NB4 (cell line): Measurements from ENCODE around the gene MTMR1.

ENCODE experiments used
- DNase-seq: peaks from one replicate; pipeline ENCODE4 v3.0.0; 2010; ENCODE audit warnings: low read depth
- H3K4me3 ChIP-seq: one replicate; pipeline ENCODE4 v1.5.1; 2011; ENCODE audit warnings: mild to moderate bottlenecking, low read depth, low read length, moderate library complexity
- CTCF ChIP-seq: IDR thresholded peaks from one replicate; pipeline ENCODE4 v1.5.1; 2012; ENCODE audit warnings: low read depth, low read length
- MAX ChIP-seq: IDR thresholded peaks from 2 replicates; pipeline ENCODE4 v1.6.1; 2011; ENCODE audit warnings: low read depth, low read length
- MYC ChIP-seq: IDR thresholded peaks from 2 replicates; pipeline ENCODE4 v1.6.1; 2011; ENCODE audit warnings: low read depth, low read length
- POLR2A ChIP-seq: IDR thresholded peaks from 2 replicates; pipeline ENCODE4 v1.6.1; 2011; ENCODE audit warnings: mild to moderate bottlenecking; ENCODE audit not compliant: insufficient read length; ENCODE audit errors: extremely low read depth

MTMR1 gene

GRCh38 chrX:150792949-150793527, 99.8 kb downstream of the MTMR1 start:
- no peak overlapping the region for H3K4me3 ChIP-seq
- no peak for DNase-seq
- TF ChIP-seq MAX, result no peak

GRCh38 chrX:150805736-150806135, 112.5 kb downstream of the MTMR1 start:
- no peak overlapping the region for H3K4me3 ChIP-seq
- TF ChIP-seq MAX (no peak), MYC (no peak), CTCF (no peak), POLR2A (no peak)
- DNase-seq, result no peak

GRCh38 chrX:150806827-150807226, 113.6 kb downstream of the MTMR1 start:
- DNase-seq, result no peak
- TF ChIP-seq MAX (no peak), CTCF (no peak), MYC (no peak), POLR2A (no peak)
- no peak overlapping the region for H3K4me3 ChIP-seq

- DNase-seq, result no peak
- H3K4me3 ChIP-seq, result no peak overlapping the region
- TF ChIP-seq POLR2A (no peak), MYC (no peak), MAX (no peak), CTCF (no peak)
These were observed 120.7 kb downstream of the MTMR1 start for GRCh38 chrX:150813922-150814321.
